K562 (cell line): Measurements from ENCODE around the gene EPHA10. TPM values are rescaled to one million over a fixed set of nuclear protein-coding genes. Genes with fewer than 3 reads are reported as not detected.

Experiments
- CBX2 ChIP-seq: fragments of 200-600 bp; sonication (generic); IDR thresholded peaks from one replicate; pipeline ENCODE4 v1.6.1; 2012; ENCODE audit warnings: mild to moderate bottlenecking, low read length, inconsistent platforms; ENCODE audit not compliant: insufficient read depth, poor library complexity, severe bottlenecking
- EHMT2 ChIP-seq: fragments of 450-650 bp; IDR thresholded peaks from 2 replicates; pipeline ENCODE4 v1.6.1; 2018; ENCODE audit warnings: antibody characterized with exemption
- ILF3 ChIP-seq: fragments of 450-650 bp; IDR thresholded peaks from 2 replicates; pipeline ENCODE4 v1.6.1; 2018; ENCODE audit warnings: antibody characterized with exemption, mild to moderate bottlenecking, moderate library complexity, borderline replicate concordance
- MYC ChIP-seq, 2 experiments: fragments of 250-450 bp in 1 of 2; sonication (Bioruptor Pico) in 1 of 2; IDR thresholded peaks; 2 replicates each; pipeline versions ENCODE4 v1.5.1 to v1.6.1; 2012 to 2021; ENCODE audit warnings: low read depth in 2 of 2, borderline replicate concordance in 1 of 2, improper control_type of control experiment in 1 of 2, low read length in 1 of 2, mild to moderate bottlenecking in 1 of 2, moderate library complexity in 1 of 2
- PRDM10 ChIP-seq: fragments of 450-650 bp; IDR thresholded peaks from 2 replicates; pipeline ENCODE4 v1.6.1; 2018; ENCODE audit not compliant: partially characterized antibody
- RFX5 ChIP-seq: IDR thresholded peaks from 2 replicates; pipeline ENCODE4 v1.6.1; 2011; ENCODE audit warnings: low read depth, mild to moderate bottlenecking, improper control_type of control experiment, low read length
- TBP ChIP-seq: optimal IDR thresholded peaks from 2 replicates; pipeline ENCODE3; 2011; ENCODE audit warnings: low read depth, low read length, improper control_type of control experiment
- TCF3 ChIP-seq: sonication (generic); formaldehyde crosslinking; IDR thresholded peaks from 2 replicates; pipeline ENCODE4 v1.4.0; 2020; ENCODE audit warnings: mild to moderate bottlenecking, missing genetic modification reagents
- ZC3H8 ChIP-seq: fragments of 450-650 bp; IDR thresholded peaks from 2 replicates; pipeline ENCODE4 v1.6.1; 2017
- ZKSCAN1 ChIP-seq: fragments of 150-350 bp; IDR thresholded peaks from 2 replicates; pipeline ENCODE4 v1.6.1; 2016; ENCODE audit warnings: low read depth, low read length
- ZNF232 ChIP-seq: sonication (generic); formaldehyde crosslinking; IDR thresholded peaks from 2 replicates; pipeline ENCODE4 v1.8.0; 2022; ENCODE audit warnings: mild to moderate bottlenecking, missing genetic modification reagents
- polyA plus RNA-seq, 8 experiments: library from polyadenylated mRNA; depleted of rRNA in 4 of 8; stranded (reverse) in 5 of 8; unstranded in 3 of 8; fragments of >200 nt; fragmentation: Nextera tagmentation in 2 of 8; fragmentation: Illumina TruSeq in 1 of 8; extraction: Ambion mirVana in 2 of 8; extraction: Trizol in 1 of 8; gene quantifications; 2 replicates each; pipeline versions ENCODE4 v1.2.1 to v1.2.3, GENCODE V29; 2011 to 2014; ENCODE audit warnings: inconsistent platforms in 1 of 8, missing spikeins in 1 of 8
- total RNA-seq, 7 experiments: library from RNA; depleted of rRNA in 6 of 7; stranded (reverse); fragments of >200 nt in 6 of 7; fragmentation: Illumina TruSeq in 2 of 7; extraction: Trizol in 2 of 7; gene quantifications; 2 replicates each; pipeline versions ENCODE4 v1.2.1 to v1.2.3, GENCODE V29; 2011 to 2021; ENCODE audit warnings: low replicate concordance in 1 of 7
- TF ChIP-seq, protein P1 (sequence below): fragments of 450-650 bp; IDR thresholded peaks from 2 replicates; pipeline ENCODE4 v1.6.1; 2016; ENCODE audit warnings: mild to moderate bottlenecking, moderate library complexity
- TF ChIP-seq, protein P2 (sequence below): sonication (generic); formaldehyde crosslinking; IDR thresholded peaks from 2 replicates; pipeline ENCODE4 v1.8.0; 2022; ENCODE audit warnings: mild to moderate bottlenecking, missing genetic modification reagents

EPHA10 gene
- total and polyA plus RNA-seq, 9 of the 15 experiments (the other 6 are each of a cell fraction or from before 2014, with no cell fraction given): 0.03 TPM; not detected in 8

- TF ChIP-seq, protein P1, sequence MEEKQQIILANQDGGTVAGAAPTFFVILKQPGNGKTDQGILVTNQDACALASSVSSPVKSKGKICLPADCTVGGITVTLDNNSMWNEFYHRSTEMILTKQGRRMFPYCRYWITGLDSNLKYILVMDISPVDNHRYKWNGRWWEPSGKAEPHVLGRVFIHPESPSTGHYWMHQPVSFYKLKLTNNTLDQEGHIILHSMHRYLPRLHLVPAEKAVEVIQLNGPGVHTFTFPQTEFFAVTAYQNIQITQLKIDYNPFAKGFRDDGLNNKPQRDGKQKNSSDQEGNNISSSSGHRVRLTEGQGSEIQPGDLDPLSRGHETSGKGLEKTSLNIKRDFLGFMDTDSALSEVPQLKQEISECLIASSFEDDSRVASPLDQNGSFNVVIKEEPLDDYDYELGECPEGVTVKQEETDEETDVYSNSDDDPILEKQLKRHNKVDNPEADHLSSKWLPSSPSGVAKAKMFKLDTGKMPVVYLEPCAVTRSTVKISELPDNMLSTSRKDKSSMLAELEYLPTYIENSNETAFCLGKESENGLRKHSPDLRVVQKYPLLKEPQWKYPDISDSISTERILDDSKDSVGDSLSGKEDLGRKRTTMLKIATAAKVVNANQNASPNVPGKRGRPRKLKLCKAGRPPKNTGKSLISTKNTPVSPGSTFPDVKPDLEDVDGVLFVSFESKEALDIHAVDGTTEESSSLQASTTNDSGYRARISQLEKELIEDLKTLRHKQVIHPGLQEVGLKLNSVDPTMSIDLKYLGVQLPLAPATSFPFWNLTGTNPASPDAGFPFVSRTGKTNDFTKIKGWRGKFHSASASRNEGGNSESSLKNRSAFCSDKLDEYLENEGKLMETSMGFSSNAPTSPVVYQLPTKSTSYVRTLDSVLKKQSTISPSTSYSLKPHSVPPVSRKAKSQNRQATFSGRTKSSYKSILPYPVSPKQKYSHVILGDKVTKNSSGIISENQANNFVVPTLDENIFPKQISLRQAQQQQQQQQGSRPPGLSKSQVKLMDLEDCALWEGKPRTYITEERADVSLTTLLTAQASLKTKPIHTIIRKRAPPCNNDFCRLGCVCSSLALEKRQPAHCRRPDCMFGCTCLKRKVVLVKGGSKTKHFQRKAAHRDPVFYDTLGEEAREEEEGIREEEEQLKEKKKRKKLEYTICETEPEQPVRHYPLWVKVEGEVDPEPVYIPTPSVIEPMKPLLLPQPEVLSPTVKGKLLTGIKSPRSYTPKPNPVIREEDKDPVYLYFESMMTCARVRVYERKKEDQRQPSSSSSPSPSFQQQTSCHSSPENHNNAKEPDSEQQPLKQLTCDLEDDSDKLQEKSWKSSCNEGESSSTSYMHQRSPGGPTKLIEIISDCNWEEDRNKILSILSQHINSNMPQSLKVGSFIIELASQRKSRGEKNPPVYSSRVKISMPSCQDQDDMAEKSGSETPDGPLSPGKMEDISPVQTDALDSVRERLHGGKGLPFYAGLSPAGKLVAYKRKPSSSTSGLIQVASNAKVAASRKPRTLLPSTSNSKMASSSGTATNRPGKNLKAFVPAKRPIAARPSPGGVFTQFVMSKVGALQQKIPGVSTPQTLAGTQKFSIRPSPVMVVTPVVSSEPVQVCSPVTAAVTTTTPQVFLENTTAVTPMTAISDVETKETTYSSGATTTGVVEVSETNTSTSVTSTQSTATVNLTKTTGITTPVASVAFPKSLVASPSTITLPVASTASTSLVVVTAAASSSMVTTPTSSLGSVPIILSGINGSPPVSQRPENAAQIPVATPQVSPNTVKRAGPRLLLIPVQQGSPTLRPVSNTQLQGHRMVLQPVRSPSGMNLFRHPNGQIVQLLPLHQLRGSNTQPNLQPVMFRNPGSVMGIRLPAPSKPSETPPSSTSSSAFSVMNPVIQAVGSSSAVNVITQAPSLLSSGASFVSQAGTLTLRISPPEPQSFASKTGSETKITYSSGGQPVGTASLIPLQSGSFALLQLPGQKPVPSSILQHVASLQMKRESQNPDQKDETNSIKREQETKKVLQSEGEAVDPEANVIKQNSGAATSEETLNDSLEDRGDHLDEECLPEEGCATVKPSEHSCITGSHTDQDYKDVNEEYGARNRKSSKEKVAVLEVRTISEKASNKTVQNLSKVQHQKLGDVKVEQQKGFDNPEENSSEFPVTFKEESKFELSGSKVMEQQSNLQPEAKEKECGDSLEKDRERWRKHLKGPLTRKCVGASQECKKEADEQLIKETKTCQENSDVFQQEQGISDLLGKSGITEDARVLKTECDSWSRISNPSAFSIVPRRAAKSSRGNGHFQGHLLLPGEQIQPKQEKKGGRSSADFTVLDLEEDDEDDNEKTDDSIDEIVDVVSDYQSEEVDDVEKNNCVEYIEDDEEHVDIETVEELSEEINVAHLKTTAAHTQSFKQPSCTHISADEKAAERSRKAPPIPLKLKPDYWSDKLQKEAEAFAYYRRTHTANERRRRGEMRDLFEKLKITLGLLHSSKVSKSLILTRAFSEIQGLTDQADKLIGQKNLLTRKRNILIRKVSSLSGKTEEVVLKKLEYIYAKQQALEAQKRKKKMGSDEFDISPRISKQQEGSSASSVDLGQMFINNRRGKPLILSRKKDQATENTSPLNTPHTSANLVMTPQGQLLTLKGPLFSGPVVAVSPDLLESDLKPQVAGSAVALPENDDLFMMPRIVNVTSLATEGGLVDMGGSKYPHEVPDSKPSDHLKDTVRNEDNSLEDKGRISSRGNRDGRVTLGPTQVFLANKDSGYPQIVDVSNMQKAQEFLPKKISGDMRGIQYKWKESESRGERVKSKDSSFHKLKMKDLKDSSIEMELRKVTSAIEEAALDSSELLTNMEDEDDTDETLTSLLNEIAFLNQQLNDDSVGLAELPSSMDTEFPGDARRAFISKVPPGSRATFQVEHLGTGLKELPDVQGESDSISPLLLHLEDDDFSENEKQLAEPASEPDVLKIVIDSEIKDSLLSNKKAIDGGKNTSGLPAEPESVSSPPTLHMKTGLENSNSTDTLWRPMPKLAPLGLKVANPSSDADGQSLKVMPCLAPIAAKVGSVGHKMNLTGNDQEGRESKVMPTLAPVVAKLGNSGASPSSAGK: no peak
- peak; percentile 26; the same call in 1 of the 2 replicates for TF ChIP-seq RFX5
- peak; percentile 65 for TF ChIP-seq TCF3
- TF ChIP-seq, protein P2, sequence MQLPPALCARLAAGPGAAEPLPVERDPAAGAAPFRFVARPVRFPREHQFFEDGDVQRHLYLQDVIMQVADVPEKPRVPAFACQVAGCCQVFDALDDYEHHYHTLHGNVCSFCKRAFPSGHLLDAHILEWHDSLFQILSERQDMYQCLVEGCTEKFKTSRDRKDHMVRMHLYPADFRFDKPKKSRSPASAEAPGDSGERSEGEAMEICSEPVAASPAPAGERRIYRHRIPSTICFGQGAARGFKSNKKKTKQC (CRISPR knock-in tag): peak; percentile 100
- no peak for TF ChIP-seq ZKSCAN1
- TF ChIP-seq ZC3H8: no peak
- no peak for TF ChIP-seq PRDM10
- TF ChIP-seq CBX2: no peak
- no peak for TF ChIP-seq MYC (IDR thresholded peaks at IDR 0.05; ENCODE audit: low read depth, low read length)
- TF ChIP-seq MYC (CRISPR knock-in tag; IDR thresholded peaks at IDR 0.05; ENCODE audit: borderline replicate concordance, low read depth): no peak
- TF ChIP-seq TBP: no peak
- TF ChIP-seq ZNF232: peak; percentile 99
- TF ChIP-seq ILF3: no peak
- TF ChIP-seq EHMT2: peak; percentile 100
Observed at GRCh38 chr1:37764414-37764825, 500 bp downstream of the EPHA10 start (continued).
